Ishikawa (cell line): Measurements from ENCODE around the gene FAM216A.

ENCODE experiments used
- CREB1 ChIP-seq: IDR thresholded peaks from 2 replicates; pipeline ENCODE4 v1.6.1; 2012; ENCODE audit warnings: low read depth
- RAD21 ChIP-seq: IDR thresholded peaks from 2 replicates; pipeline ENCODE4 v1.6.1; 2012; ENCODE audit warnings: low read depth
- TCF12 ChIP-seq: IDR thresholded peaks from 2 replicates; pipeline ENCODE4 v1.6.1; 2012; ENCODE audit warnings: low read depth
- ZBTB7A ChIP-seq: IDR thresholded peaks from 2 replicates; pipeline ENCODE4 v1.6.1; 2012; ENCODE audit warnings: low read depth
- TF ChIP-seq, protein P1 (sequence below): IDR thresholded peaks from 2 replicates; pipeline ENCODE4 v1.6.1; 2012; ENCODE audit warnings: low read depth, mild to moderate bottlenecking

GRCh38 chr12:110513842-110514241 is 45.2 kb downstream of the FAM216A start:
- TF ChIP-seq, protein P1, sequence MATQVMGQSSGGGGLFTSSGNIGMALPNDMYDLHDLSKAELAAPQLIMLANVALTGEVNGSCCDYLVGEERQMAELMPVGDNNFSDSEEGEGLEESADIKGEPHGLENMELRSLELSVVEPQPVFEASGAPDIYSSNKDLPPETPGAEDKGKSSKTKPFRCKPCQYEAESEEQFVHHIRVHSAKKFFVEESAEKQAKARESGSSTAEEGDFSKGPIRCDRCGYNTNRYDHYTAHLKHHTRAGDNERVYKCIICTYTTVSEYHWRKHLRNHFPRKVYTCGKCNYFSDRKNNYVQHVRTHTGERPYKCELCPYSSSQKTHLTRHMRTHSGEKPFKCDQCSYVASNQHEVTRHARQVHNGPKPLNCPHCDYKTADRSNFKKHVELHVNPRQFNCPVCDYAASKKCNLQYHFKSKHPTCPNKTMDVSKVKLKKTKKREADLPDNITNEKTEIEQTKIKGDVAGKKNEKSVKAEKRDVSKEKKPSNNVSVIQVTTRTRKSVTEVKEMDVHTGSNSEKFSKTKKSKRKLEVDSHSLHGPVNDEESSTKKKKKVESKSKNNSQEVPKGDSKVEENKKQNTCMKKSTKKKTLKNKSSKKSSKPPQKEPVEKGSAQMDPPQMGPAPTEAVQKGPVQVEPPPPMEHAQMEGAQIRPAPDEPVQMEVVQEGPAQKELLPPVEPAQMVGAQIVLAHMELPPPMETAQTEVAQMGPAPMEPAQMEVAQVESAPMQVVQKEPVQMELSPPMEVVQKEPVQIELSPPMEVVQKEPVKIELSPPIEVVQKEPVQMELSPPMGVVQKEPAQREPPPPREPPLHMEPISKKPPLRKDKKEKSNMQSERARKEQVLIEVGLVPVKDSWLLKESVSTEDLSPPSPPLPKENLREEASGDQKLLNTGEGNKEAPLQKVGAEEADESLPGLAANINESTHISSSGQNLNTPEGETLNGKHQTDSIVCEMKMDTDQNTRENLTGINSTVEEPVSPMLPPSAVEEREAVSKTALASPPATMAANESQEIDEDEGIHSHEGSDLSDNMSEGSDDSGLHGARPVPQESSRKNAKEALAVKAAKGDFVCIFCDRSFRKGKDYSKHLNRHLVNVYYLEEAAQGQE, result no peak
- TF ChIP-seq CREB1 (no peak), ZBTB7A (no peak), TCF12 (no peak), RAD21 (no peak)
